ENCODE data around the gene EVI5.

The EVI5 gene

DNA sequence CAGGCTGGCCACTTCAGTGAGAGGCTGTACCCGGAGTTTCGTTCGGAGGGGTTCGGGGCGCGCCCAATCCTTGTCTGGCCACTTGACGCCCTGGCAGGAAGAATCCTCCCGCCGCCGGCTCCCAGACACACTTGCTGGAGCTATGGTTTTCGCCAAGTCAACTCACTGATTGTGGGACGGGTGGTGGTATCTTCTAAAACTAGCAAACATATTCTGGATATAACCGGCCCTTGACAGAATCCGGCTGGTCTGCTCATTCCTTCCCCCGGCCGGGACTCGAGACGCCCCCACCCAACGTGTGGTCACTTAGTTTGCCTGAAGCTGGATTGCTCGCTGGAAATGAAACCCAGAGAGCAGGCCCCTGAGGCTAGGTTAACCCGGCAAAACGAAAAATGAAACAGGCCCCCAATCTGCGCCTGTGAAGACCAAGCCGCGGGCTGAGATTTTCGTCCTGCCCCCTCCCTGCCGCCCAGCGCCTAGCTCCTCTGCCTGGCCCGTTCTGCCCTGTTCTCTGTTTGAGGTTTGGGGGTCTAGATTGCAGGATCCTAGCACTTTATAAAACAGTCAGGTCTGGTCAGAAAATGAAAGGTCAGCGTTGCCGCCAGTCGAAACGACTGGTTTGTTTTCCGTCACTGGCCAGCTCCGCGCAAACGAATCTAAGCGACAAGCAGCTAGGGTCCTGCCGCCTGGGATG is 302.8 kb downstream of the EVI5 start:
- peak; percentile 84 for DNase-seq

DNA sequence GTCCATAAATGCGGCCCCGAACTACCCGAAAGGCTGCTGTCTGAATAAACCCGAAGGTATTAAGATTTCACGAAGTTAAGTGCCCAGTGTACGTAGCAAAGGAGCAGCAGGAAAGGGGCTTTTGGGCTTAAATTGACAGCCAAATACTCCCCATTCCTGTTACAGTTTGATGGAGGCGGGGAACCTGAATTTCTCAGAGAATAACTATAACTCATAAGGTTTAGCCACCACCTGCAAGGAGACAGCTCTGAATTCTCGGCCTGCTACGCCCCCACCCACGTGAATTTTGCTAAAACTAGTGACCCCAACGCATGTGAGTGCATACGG is 303.3 kb downstream of the EVI5 start:
- DNase-seq: peak; percentile 77

DNA sequence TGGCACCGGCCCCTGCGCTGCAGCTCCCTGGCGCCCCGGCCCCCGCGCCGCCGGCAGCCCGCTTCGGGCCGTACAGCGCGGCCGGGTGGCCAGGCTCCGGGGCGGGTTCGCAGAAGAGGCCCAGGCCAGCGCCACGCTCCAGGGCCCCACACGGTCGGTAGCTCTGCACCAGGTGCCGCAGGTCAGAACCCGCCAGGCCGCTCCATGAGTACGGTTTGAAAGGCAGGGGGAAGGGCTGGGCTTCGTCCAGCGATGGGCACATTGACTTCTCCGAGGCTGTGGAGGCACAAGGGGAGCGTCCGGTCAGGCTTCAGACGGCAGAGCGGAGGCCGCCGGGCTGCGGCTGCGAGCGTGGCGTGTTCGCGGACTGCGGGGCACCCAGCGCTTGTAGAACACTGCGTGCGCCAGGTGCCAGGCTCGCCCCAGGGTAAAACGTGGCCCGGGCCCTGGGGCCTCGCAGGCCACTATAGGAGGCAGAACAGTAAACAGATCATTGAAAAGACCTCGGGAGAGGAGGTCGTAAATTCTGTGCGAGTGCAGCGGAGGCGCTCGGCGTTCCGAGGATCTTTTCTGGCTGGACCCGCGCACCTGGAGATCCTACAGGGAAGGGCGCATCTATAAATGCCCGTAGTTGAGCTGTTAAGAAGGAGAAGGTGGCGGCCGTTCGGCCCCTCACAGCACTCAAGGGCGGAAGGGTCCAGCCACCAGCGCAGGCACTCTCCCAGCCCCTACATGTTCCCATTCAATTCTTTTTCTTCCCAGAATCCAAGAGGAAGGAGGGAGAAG is 303.9 kb downstream of the EVI5 start:
- peak; percentile 77 for DNase-seq

DNA sequence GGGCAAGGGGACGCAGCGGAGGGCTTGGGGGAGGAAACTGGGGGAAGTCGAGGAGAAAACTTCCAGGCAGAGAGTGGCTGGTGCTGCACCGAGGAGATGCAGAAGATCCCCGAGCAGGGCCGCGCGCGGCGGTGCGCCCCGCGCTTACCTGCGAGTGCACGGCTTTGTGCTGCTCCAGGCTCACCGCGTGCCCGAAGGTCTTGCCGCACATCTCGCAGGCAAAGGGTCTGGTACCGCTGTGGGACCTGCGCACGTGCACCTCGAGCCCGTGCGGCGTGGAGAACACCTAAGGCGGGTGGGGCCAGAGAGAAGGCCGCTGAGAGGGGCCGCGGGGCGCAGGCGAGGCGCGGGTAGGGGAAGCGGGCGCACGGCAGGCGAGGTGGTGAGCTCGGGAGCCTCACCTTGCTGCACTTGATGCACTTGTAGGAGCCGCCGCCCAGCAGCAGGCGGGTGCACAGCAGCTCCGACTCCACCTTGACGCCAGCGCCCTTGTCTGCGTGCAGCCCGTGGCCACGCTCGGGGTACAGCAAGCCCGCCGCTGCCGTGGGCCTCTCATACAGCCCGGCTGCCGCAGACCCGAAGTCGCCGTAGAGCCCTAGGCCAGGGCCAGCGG is 304.6 kb downstream of the EVI5 start:
- peak; percentile 65 for DNase-seq

DNA sequence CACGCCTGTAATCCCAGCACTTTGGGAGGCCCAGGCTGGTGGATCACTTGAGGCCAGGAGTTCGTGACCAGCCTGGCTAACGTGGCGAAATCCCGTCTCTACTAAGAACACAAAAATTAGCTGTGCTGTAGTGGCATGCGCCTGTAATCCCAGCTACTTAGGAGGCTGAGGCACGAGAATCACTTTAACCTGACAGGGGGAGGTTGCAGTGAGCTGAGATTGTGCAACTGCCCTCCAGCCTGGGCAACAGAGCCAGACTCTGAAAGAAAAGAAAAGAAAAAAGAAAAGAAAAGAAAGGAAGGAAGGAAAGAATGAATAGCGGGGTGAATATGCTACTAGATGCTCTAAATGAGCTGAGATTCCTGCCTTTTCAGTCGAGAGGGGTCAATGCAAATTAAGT is 305.3 kb downstream of the EVI5 start:
- DNase-seq: no peak

DNA sequence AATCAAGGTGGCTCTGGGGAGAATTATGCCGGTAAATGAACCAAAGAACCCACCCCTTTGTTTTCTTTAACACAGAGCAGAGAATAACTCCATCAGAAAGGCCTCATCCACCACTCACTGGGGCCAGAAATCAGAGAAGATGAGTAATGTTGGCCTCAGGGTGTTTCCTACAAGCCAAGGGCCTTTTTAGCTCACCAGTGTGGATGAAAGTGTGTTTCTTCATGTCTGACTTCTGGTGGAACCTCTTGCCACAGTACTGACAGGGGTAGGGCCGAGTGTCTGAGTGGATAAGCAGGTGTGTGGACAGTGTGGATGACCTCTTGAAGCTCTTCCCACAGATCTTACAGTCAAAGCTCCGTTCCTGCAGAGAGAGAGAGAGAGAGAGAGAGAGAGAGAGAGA is 306.5 kb downstream of the EVI5 start:
- no peak for DNase-seq

DNA sequence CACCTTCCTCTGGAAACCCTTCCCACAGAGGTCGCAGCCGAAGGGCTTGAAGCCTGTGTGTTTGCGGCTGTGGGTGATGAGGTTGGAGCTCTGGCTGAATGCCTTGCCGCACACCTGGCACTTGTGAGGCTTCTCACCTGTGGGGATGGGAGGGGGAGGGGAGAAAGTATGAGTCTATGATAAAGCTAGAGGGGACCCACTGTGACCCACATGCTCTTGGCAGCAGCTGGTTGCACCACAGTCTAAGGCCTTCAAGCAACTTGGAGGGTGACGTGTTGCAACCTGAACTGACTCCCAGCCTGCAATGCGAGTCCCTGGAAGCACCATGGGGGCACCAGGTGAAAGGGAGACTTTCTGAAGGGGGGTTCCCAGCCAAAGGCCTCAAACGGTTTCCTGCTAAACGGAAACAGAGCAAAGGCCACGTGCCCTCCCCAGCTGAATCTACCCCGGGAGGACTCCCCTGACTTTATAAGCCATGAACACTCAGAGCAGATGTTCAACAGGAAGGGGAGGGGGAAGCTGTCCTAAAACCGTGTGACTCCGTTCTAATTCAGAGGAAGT is 308.8 kb downstream of the EVI5 start:
- DNase-seq: no peak

DNA sequence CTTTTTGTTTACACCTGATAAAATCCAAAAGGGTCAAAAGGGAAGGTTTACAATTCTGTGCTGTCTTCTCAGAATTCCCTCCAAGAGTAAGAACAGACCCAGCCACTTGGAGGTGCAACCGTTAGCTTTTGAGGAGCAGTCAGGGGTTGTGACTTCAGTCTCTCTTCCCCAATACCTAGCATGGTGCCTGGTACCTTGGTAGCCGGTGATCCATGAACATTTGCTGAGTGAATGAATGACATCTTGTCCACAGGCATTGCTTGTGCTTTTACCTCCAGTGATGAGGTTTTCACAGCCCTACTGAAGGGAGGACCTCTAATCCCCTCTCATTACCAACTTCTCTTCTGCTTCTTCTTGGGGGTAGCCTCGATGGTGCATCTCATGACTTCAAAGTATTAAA is 309.9 kb downstream of the EVI5 start:
- no peak for DNase-seq

DNA sequence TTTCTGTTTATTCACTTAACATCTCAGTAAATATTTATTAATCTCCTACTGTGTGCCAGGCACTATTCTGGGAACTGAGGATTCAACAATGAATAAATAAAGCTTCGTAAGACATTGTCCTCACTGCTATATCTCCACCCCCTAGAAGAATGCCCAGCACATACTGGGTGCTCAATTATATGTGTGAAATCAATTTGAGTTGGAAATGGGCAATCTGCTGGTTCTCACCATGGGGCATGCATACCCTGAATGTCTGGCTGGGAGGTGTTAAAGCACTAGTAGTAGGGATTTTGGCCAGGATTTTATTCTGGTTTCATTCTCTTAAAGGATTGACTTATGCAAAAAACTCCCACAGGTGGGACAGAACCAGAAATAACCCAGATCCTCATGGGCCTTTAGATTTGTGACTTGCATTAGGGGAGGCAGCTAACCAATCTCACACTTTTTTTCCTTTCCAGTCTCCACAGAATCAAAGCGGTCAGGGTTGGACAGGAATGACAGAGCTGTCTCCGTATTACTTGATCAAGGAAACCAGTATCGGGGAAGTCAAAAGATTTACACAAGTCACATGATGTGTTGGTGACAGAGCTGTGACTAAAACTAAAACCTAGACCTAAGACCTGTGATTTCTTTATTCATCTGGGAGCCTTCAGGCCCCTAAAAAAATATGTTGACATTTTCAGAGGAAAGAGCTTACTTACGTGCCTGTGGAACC is 311.0 kb downstream of the EVI5 start:
- DNase-seq: no peak

DNA sequence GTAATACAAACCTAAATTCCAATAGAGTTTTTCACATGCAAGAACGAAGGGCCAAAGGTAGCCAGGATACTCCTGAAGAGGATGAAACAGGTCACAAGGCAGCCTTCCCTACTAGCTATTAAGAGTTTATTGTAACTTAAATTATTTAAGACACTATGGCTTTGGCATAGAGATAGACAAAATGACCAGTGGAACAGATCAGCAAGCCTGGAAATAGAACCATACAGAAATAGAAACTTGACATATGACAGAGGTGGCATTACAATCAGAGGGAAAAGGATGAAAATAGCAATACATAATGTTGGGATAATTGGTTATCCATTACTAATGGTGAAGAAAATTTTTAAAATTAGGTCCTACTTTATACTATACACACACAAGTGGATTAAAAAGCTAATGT is 314.7 kb downstream of the EVI5 start:
- no peak for DNase-seq

DNA sequence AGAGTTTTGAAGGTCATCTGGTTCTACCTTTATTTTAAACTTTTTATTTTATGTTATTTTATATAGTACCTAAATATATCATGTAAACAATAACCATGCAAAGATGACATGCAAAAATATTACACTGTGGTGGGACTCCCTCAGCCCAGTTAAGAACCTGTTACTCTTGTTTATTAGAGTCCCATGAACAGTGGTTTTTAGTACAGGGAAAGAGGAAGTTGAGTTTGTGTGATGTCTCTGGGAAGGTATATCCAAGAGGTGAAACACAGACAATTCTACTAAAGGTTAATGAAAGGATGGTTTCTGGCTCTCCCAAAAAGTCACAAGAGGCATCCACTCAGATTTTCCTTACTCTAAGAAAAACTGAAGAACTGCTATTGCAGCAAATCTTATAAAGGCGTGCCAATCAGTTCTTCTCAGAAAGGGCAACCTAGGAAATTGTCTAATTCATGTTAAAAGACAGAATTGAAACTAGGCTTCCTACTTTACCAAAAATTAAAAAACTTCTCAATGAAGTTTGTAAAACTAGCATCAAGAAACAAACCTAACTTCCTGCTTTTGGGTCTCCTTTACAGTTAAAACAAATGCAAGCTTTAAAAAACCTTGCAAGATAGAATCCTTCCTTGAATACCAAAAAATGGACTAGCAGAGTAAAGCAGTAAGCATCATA is 318.1 kb downstream of the EVI5 start:
- DNase-seq: no peak

DNA sequence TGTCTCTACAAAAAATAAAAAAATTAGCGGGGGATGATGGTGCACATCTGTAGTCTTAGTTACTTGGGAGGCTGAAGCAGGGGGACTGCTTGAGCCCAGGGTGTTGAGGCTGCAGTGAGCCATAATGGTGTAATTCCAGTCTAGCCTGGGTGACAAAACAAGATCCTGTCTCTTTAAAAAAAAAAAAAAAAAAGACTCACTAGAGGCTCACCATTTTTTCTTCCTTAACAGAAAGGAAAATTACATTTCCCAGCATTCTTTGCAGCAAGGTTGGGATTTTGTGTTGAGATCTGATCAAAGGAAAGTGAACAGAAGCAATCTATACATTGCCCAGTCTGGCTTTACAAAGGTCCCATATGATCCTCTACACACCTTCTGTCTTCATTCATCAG is 319.7 kb downstream of the EVI5 start:
- DNase-seq: no peak

DNA sequence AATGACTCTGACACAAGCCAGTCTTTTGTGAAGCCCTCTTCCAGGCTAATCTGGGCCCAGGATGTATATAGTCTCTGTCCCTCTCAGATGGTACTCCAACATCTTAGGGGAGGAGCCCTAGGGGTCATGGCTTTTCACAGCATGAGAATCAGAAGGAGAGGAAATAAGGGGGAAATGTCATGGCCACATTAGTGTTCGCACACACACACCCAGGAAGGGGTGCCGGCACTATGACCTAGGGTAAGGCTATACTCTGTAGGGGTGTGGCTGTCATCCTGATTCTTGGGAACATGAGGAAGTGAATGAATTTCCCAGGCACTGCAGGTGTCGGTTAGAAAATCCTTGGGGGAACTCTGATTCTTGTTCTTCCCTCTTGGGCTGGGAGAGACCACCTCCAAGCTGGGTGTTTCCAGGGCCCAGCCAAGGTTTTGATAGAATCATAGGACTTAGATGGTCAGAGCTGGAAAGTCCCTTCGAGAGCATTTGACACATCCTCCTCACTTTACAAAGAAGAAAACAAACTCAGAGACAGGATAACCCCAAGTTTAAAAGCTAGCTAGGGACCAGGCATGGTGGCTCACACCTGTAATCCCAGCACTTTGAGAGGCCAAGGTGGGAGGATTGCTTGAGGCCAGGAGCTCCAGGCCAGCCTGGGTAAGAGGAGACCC is 320.2 kb downstream of the EVI5 start:
- DNase-seq: no peak

DNA sequence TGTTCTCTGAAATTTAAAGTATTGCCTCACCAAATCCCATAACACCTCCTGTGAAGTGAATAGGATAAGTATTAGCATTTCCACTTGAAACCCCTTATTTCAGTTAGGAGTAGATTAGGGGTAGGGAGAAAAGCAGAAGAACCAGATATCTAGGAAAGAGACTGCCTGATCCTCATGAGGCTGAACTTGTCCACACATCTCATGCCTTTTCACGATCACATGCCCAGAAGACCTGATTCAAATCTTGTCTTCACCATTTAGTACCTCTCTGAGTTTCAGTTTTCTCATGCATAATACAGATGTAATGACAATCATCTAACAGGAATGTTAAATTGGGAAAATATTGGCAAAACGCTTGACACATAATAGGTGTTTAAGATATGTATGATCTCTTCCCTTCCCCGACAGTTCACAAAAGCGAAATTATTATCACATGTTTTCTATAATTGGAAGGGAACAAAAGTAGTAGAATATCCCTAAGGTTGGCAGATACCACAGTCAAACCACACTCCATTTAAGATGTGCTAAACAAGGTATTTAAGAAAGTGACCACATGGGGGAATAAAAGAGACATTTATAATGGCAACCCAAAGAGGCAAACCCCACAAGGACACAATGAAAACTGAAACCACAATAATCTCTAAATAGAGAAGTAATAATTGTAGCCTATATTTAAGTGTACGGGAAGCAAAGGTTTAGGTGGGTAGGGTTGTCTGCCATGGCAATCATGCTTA is 323.4 kb downstream of the EVI5 start:
- no peak for DNase-seq

DNA sequence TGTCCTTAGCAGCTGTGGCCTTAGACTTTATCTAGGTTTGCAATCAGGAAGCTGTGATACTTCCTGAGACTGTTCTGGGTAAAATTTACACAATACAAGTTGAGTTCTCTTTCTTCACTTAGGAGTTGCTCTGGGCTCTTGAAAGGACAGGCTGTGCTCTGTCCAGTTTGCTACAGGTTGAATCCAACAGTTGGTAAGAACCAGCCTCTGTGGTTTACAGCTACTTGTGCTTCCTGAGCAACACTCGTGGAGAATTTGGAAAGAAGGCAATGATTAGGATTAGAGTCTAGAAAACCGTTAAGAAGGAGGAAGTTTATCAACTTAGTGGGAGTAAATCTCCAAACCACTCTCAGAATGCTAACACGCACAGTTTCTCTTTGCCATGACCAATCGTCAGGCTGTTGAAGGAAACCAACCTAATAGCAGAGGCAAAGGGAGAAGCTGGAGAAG is 325.0 kb downstream of the EVI5 start:
- DNase-seq: no peak

All from retina (tissue), 1 donor.